ES-I3 (cell line): ENCODE data around the gene USO1.
"Not testable (repeated sequence)": the region's sequence is repeated elsewhere in the genome, so short reads cannot be mapped to it uniquely, and the experiment has no call there.

Source experiments
- H3K36me3 ChIP-seq: 2 replicates; pipeline ENCODE4 v1.6.1; 2013; ENCODE audit warnings: mild to moderate bottlenecking, low read length, control low read depth, moderate library complexity; ENCODE audit not compliant: insufficient read depth
- H3K4me1 ChIP-seq: 2 replicates; pipeline ENCODE4 v1.6.1; 2013; ENCODE audit warnings: mild to moderate bottlenecking, control low read depth, low read length; ENCODE audit not compliant: insufficient read depth
- H3K9ac ChIP-seq: 2 replicates; pipeline ENCODE4 v1.6.1; 2013; ENCODE audit warnings: low read depth, mild to moderate bottlenecking, low read length, moderate library complexity
- H3K9me3 ChIP-seq: 2 replicates; pipeline ENCODE4 v1.6.1; 2013; ENCODE audit warnings: mild to moderate bottlenecking, low read length, moderate library complexity; ENCODE audit not compliant: control insufficient read depth, insufficient read depth

The USO1 gene

GRCh38 chr4:75698963-75699228, 25.5 kb upstream of the USO1 start:
- H3K4me1 ChIP-seq: peaks cover 19% of the 10 kb centered on the region
- peaks cover 2% of the 10 kb centered on the region; the same call in 1 of the 2 replicates for H3K36me3 ChIP-seq
- no peak overlapping the region for H3K9ac ChIP-seq
- H3K9me3 ChIP-seq: no peaks in the 10 kb centered on the region

GRCh38 chr4:75699299-75699698, 25.1 kb upstream of the USO1 start:
- Histone ChIP-seq H3K9me3 (no peaks in the 10 kb centered on the region), H3K9ac (no peak overlapping the region), H3K36me3 (peaks cover 2% of the 10 kb centered on the region; the same call in 1 of the 2 replicates), H3K4me1 (peaks cover 19% of the 10 kb centered on the region)

GRCh38 chr4:75702919-75703411, 21.4 kb upstream of the USO1 start:
- Histone ChIP-seq H3K36me3 (no peaks in the 10 kb centered on the region), H3K4me1 (peaks cover 39% of the 10 kb centered on the region), H3K9ac (0 out of 2 replicates have a peak overlapping the region, but pooled peaks have one; percentile 4), H3K9me3 (no peaks in the 10 kb centered on the region)

GRCh38 chr4:75705198-75705977, 19.0 kb upstream of the USO1 start:
- H3K4me1 ChIP-seq: peaks cover 39% of the 10 kb centered on the region
- H3K36me3 ChIP-seq: no peaks in the 10 kb centered on the region
- no peak overlapping the region for H3K9ac ChIP-seq
- no peaks in the 10 kb centered on the region for H3K9me3 ChIP-seq

- H3K9me3 ChIP-seq: no peaks in the 10 kb centered on the region
- H3K36me3 ChIP-seq: no peaks in the 10 kb centered on the region
- peaks cover 29% of the 10 kb centered on the region for H3K4me1 ChIP-seq
- H3K9ac ChIP-seq: no peak overlapping the region
Measured at GRCh38 chr4:75708218-75708691, 16.1 kb upstream of the USO1 start.

GRCh38 chr4:75710246-75710645, 14.1 kb upstream of the USO1 start:
- Histone ChIP-seq H3K36me3 (no peaks in the 10 kb centered on the region), H3K9me3 (no peaks in the 10 kb centered on the region), H3K4me1 (peaks cover 22% of the 10 kb centered on the region), H3K9ac (no peak overlapping the region)

GRCh38 chr4:75714011-75714410, 10.4 kb upstream of the USO1 start:
- Histone ChIP-seq H3K9ac (no peak overlapping the region), H3K36me3 (0 out of 2 replicates have a peak, but pooled peaks cover 3% of the 10 kb centered on the region), H3K4me1 (peaks cover 7% of the 10 kb centered on the region), H3K9me3 (no peaks in the 10 kb centered on the region)

- Histone ChIP-seq H3K4me1 (peaks cover 7% of the 10 kb centered on the region), H3K36me3 (0 out of 2 replicates have a peak, but pooled peaks cover 3% of the 10 kb centered on the region), H3K9ac (no peak overlapping the region), H3K9me3 (no peaks in the 10 kb centered on the region)
Measured at GRCh38 chr4:75714704-75715103, 9.7 kb upstream of the USO1 start.

- Histone ChIP-seq H3K4me1 (peaks cover 7% of the 10 kb centered on the region), H3K9ac (no peak overlapping the region), H3K9me3 (no peaks in the 10 kb centered on the region), H3K36me3 (0 out of 2 replicates have a peak, but pooled peaks cover 3% of the 10 kb centered on the region)
Measured at GRCh38 chr4:75715105-75715799, 9.1 kb upstream of the USO1 start.

GRCh38 chr4:75716054-75716453, 8.3 kb upstream of the USO1 start:
- not testable (repeated sequence) for H3K9me3 ChIP-seq, H3K4me1 ChIP-seq, H3K9ac ChIP-seq, H3K36me3 ChIP-seq

- no peaks in the 10 kb centered on the region for H3K9me3 ChIP-seq
- H3K36me3 ChIP-seq: 0 out of 2 replicates have a peak, but pooled peaks cover 3% of the 10 kb centered on the region
- H3K4me1 ChIP-seq: peaks cover 13% of the 10 kb centered on the region
- no peak overlapping the region for H3K9ac ChIP-seq
Measured at GRCh38 chr4:75717408-75717807, 7.0 kb upstream of the USO1 start.

- peaks cover 17% of the 10 kb centered on the region for H3K4me1 ChIP-seq
- no peaks in the 10 kb centered on the region for H3K9me3 ChIP-seq
- H3K36me3 ChIP-seq: 0 out of 2 replicates have a peak, but pooled peaks cover 3% of the 10 kb centered on the region
- no peak overlapping the region for H3K9ac ChIP-seq
Measured at GRCh38 chr4:75718529-75718928, 5.8 kb upstream of the USO1 start.

- no peaks in the 10 kb centered on the region for H3K9me3 ChIP-seq
- no peaks in the 10 kb centered on the region for H3K36me3 ChIP-seq
- peaks cover 9% of the 10 kb centered on the region; the same call in 1 of the 2 replicates for H3K4me1 ChIP-seq
- H3K9ac ChIP-seq: no peak overlapping the region
Measured at GRCh38 chr4:75722417-75722816, 2.0 kb upstream of the USO1 start.

GRCh38 chr4:75723163-75724065, 963 bp upstream of the USO1 start:
- no peaks in the 10 kb centered on the region for H3K9me3 ChIP-seq
- H3K4me1 ChIP-seq: peaks cover 9% of the 10 kb centered on the region; the same call in 1 of the 2 replicates
- H3K36me3 ChIP-seq: no peaks in the 10 kb centered on the region
- H3K9ac ChIP-seq: peak overlapping the region; percentile 96
